A673 (cell line): ENCODE data around the gene CTDNEP1. TPM values are rescaled to one million over a fixed set of nuclear protein-coding genes. Genes with fewer than 3 reads are reported as not detected.

ENCODE experiments used
- BruUV-seq: library from RNA; stranded (reverse); fragments of 400-500 nt; replicated peaks from 2 replicates; lab custom pipeline; 2021; lab: Mats Ljungman, UMichigan
- CTCF ChIA-PET: fragments of 300-600 bp; sonication (Branson Sonifier 250); formaldehyde crosslinking; loops from one replicate; lab custom pipeline; 2022; ENCODE audit warnings: antibody characterized with exemption; lab: Charles Lee
- POLR2A ChIA-PET: fragments of 300-600 bp; sonication (Branson Sonifier 250); formaldehyde crosslinking; loops from one replicate; lab custom pipeline; 2022; ENCODE audit warnings: antibody characterized with exemption; ENCODE audit not compliant: low non-redundant PET; lab: Charles Lee
- DNase-seq: peaks from one replicate; pipeline ENCODE4 v3.0.0-alpha.2; 2015; ENCODE audit warnings: low spot score
- H3K27ac ChIP-seq: fragments of 200-600 bp; sonication (generic); 2 replicates; pipeline ENCODE4 v1.5.1; 2016; ENCODE audit warnings: mixed run types, low read depth, mild to moderate bottlenecking, mixed read lengths, antibody characterized with exemption, low read length; ENCODE audit not compliant: poor library complexity, severe bottlenecking
- H3K27me3 ChIP-seq: fragments of 200-600 bp; sonication (generic); replicated peaks from 2 replicates; pipeline ENCODE4 v1.6.1; 2017; ENCODE audit warnings: mixed run types, low read depth, mild to moderate bottlenecking, mixed read lengths, antibody characterized with exemption, low read length; ENCODE audit not compliant: insufficient read depth, poor library complexity
- H3K36me3 ChIP-seq: fragments of 200-600 bp; sonication (generic); 2 replicates; pipeline ENCODE4 v1.6.1; 2016; ENCODE audit warnings: mixed run types, mild to moderate bottlenecking, mixed read lengths, antibody characterized with exemption, low read length; ENCODE audit not compliant: insufficient read depth, poor library complexity, severe bottlenecking
- H3K4me1 ChIP-seq: fragments of 200-600 bp; sonication (generic); 2 replicates; pipeline ENCODE4 v1.6.1; 2017; ENCODE audit warnings: mixed run types, mild to moderate bottlenecking, mixed read lengths, antibody characterized with exemption, low read length; ENCODE audit not compliant: insufficient read depth, poor library complexity, severe bottlenecking
- H3K4me3 ChIP-seq: fragments of 200-600 bp; sonication (generic); 2 replicates; pipeline ENCODE4 v1.5.1; 2016; ENCODE audit warnings: low read depth, mixed run types, mild to moderate bottlenecking, mixed read lengths, low read length; ENCODE audit not compliant: poor library complexity, severe bottlenecking
- H3K9me3 ChIP-seq: fragments of 200-600 bp; sonication (generic); 2 replicates; pipeline ENCODE4 v1.6.1; 2016; ENCODE audit warnings: mixed run types, low read depth, mild to moderate bottlenecking, mixed read lengths, antibody characterized with exemption, low read length; ENCODE audit not compliant: poor library complexity, severe bottlenecking
- EZH2 ChIP-seq: fragments of 200-600 bp; sonication (generic); IDR thresholded peaks from 2 replicates; pipeline ENCODE4 v1.6.1; 2017; ENCODE audit warnings: borderline replicate concordance, low read depth, mild to moderate bottlenecking, mixed read lengths, antibody characterized with exemption, low read length; ENCODE audit not compliant: poor library complexity, severe bottlenecking
- intact Hi-C: fragments of 100-400 bp; cut with micrococcal nuclease; formaldehyde crosslinking; loops from one replicate; pipeline ENCODE4 v1.10.0; 2022; ENCODE audit not compliant: unreplicated experiment
- total RNA-seq: library from RNA; stranded (reverse); gene quantifications from 2 replicates; pipeline ENCODE4 v1.2.3, GENCODE V29; 2021
- TF ChIP-seq, protein P1 (sequence below): fragments of 300-800, 200-600 bp; sonication (generic); conservative IDR thresholded peaks from 2 replicates; pipeline ENCODE4 v1.5.1; 2017; ENCODE audit warnings: low read depth, mild to moderate bottlenecking, antibody characterized with exemption, low read length, moderate library complexity, mixed read lengths

The CTDNEP1 gene
- total RNA-seq, 1 experiment from 2014 or later: 175 TPM

DNA sequence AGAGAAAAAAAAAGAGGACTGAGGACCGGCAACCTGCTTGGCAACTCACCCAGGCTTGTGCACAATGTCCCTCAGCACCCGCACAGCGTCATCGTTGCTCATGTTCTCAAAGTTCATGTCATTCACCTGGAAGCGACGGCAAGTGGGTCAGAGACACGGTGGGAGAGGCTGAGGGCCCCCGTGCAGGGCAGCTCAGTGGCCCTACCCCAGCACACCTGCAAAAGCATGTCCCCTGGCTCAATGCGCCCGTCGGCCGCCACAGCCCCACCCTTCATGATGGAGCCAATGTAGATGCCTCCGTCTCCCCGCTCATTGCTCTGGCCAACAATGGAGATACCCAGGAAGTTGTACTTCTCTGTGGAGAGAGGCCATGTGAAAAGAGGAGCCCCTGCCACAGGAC lies 22.6 kb downstream of the CTDNEP1 start:
- H3K4me3 ChIP-seq: no peak overlapping the region
- BruUV-seq: no TSS peak
- DNase-seq: no peak
- CTCF ChIA-PET: no interaction called here
- intact Hi-C loops: no loop called here
- POLR2A ChIA-PET: no interaction called here
- H3K4me1 ChIP-seq: peaks cover 8% of the 10 kb centered on the region
- no peaks in the 10 kb centered on the region for H3K27me3 ChIP-seq
- H3K27ac ChIP-seq: no peak overlapping the region
- TF ChIP-seq EZH2: no peak
- TF ChIP-seq, protein P1, sequence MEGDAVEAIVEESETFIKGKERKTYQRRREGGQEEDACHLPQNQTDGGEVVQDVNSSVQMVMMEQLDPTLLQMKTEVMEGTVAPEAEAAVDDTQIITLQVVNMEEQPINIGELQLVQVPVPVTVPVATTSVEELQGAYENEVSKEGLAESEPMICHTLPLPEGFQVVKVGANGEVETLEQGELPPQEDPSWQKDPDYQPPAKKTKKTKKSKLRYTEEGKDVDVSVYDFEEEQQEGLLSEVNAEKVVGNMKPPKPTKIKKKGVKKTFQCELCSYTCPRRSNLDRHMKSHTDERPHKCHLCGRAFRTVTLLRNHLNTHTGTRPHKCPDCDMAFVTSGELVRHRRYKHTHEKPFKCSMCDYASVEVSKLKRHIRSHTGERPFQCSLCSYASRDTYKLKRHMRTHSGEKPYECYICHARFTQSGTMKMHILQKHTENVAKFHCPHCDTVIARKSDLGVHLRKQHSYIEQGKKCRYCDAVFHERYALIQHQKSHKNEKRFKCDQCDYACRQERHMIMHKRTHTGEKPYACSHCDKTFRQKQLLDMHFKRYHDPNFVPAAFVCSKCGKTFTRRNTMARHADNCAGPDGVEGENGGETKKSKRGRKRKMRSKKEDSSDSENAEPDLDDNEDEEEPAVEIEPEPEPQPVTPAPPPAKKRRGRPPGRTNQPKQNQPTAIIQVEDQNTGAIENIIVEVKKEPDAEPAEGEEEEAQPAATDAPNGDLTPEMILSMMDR: no peak
- peaks cover 70% of the 10 kb centered on the region for H3K36me3 ChIP-seq
- no peaks in the 10 kb centered on the region for H3K9me3 ChIP-seq

DNA sequence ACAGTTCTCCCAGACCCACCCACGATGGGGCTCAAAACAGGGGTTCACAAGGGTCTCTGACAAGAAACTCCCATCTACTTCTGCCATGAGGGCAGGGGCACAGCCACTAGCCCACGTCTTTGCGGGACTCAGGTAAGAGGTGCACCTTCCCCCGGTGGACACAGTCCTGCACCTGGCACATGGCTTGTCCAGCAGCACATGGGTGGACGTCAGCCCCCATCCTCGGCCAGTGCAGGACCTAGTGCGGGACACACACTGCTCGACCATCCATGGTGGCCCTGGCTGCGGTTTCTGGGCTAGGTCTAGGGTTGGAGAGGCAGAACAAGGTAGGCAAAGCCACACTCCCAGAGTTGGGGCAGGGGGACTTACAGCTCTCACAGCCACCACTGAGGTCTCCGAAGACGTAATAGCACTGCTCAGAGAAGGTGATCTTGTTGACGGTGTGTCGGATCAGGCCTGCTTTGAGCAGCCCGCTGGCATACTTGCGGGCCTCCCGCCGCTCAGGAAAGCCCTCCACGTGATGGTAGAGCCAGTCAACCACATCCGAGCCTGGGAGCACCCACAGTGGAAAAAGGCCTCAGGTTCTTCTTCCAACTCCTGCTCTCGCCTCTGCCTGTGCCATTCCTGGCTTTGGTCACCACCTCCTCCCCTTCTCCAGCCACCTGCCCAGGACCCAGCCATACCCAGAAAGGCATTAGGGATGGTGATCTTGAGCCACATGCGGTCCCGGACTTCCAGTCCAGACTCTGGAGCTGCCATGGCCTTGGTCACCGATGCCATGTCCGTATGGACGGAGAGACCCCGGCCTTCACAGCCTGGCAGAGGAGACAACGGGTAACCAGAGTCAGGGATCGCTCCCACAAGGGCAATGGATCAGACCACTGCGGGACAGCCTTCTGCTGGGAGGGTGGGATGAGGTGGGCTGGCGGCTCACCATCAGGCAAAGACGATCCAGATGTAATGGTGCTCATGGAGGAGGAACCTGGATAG lies 24.5 kb downstream of the CTDNEP1 start:
- peaks cover 89% of the 10 kb centered on the region for H3K36me3 ChIP-seq
- BruUV-seq: no TSS peak
- no peak overlapping the region for H3K4me3 ChIP-seq
- H3K27ac ChIP-seq: no peak overlapping the region
- peaks cover 3% of the 10 kb centered on the region for H3K4me1 ChIP-seq
- TF ChIP-seq, protein P1: no peak
- TF ChIP-seq EZH2: no peak
- ChIA-PET POLR2A (no interaction called here), CTCF (no interaction called here)
- no peak for DNase-seq
- intact Hi-C loops: no loop called here
- no peaks in the 10 kb centered on the region for H3K27me3 ChIP-seq
- H3K9me3 ChIP-seq: no peaks in the 10 kb centered on the region

- Histone ChIP-seq H3K27me3 (no peaks in the 10 kb centered on the region), H3K27ac (no peak overlapping the region), H3K4me3 (no peak overlapping the region), H3K4me1 (peaks cover 5% of the 10 kb centered on the region), H3K9me3 (no peaks in the 10 kb centered on the region), H3K36me3 (peaks cover 98% of the 10 kb centered on the region)
- CTCF ChIA-PET: no interaction called here
- no peak for TF ChIP-seq EZH2
- TF ChIP-seq, protein P1: no peak
- BruUV-seq: no TSS peak
- intact Hi-C loops: no loop called here
- POLR2A ChIA-PET: no interaction called here
- no peak for DNase-seq
Observed at GRCh38 chr17:7225711-7226331, 25.7 kb downstream of the CTDNEP1 start.
